HG03457 (cell line): ENCODE measurements around the gene TNIK.
"Not testable (repeated sequence)": the region's sequence is repeated elsewhere in the genome, so short reads cannot be mapped to it uniquely, and the experiment has no call there.

Source experiments
- ATAC-seq: cut with Tn5 transposase; IDR thresholded peaks from one replicate; pipeline ENCODE4 v1.9.1; 2021; ENCODE audit warnings: moderate number of reproducible peaks; ENCODE audit not compliant: unreplicated experiment

The TNIK gene

GRCh38 chr3:171388527-171388926 is 71.7 kb downstream of the TNIK start:
- no peak for ATAC-seq

- ATAC-seq = no peak
Measured at GRCh38 chr3:171387062-171387461, 73.1 kb downstream of the TNIK start.

GRCh38 chr3:171385086-171385485 is 75.1 kb downstream of the TNIK start:
- no peak for ATAC-seq

- no peak for ATAC-seq
Measured at GRCh38 chr3:171384101-171384891, 75.9 kb downstream of the TNIK start.

- ATAC-seq = no peak
Measured at GRCh38 chr3:171383206-171384018, 76.8 kb downstream of the TNIK start.

- ATAC-seq = not testable (repeated sequence)
Measured at GRCh38 chr3:171382347-171382746, 77.9 kb downstream of the TNIK start.

GRCh38 chr3:171380711-171381425 is 79.3 kb downstream of the TNIK start:
- ATAC-seq = no peak

GRCh38 chr3:171379961-171380483 is 80.2 kb downstream of the TNIK start:
- no peak for ATAC-seq

GRCh38 chr3:171379281-171379680 is 80.9 kb downstream of the TNIK start:
- no peak for ATAC-seq

GRCh38 chr3:171378586-171378985 is 81.6 kb downstream of the TNIK start:
- ATAC-seq = no peak

GRCh38 chr3:171377859-171378258 is 82.3 kb downstream of the TNIK start:
- no peak for ATAC-seq

GRCh38 chr3:171376596-171376947 is 83.6 kb downstream of the TNIK start:
- no peak for ATAC-seq

GRCh38 chr3:171375666-171376595 is 84.3 kb downstream of the TNIK start:
- no peak for ATAC-seq

GRCh38 chr3:171374661-171375285 is 85.4 kb downstream of the TNIK start:
- no peak for ATAC-seq

- ATAC-seq = no peak
Measured at GRCh38 chr3:171374260-171374659, 85.9 kb downstream of the TNIK start.

GRCh38 chr3:171373711-171374110 is 86.5 kb downstream of the TNIK start:
- ATAC-seq = no peak

- ATAC-seq = no peak
Measured at GRCh38 chr3:171372694-171373093, 87.5 kb downstream of the TNIK start.

GRCh38 chr3:171371354-171371753 is 88.9 kb downstream of the TNIK start:
- no peak for ATAC-seq

GRCh38 chr3:171369156-171369555 is 91.0 kb downstream of the TNIK start:
- no peak for ATAC-seq

- not testable (repeated sequence) for ATAC-seq
Measured at GRCh38 chr3:171366738-171367137, 93.5 kb downstream of the TNIK start.
